Loucy (cell line): ENCODE measurements around the gene MGRN1.
A peak's percentile ranks its signal among the peaks of the same experiment; 100 is the strongest.

ENCODE experiments used
- H2AFZ ChIP-seq: fragments of 200-600 bp; sonication (generic); 2 replicates; pipeline ENCODE4 v1.6.0; 2016; ENCODE audit warnings: antibody characterized with exemption, mild to moderate bottlenecking, low read length, moderate library complexity
- H3F3A ChIP-seq: fragments of 200-600 bp; 2 replicates; pipeline ENCODE4 v1.6.0; 2016; ENCODE audit warnings: antibody characterized with exemption, low read depth, mild to moderate bottlenecking
- H3K27me3 ChIP-seq: fragments of 200-600 bp; sonication (generic); 2 replicates; pipeline ENCODE4 v1.6.1; 2014; ENCODE audit warnings: low read length, mild to moderate bottlenecking; ENCODE audit not compliant: insufficient read depth, poor library complexity, severe bottlenecking
- H3K36me3 ChIP-seq: fragments of 200-600 bp; sonication (generic); 2 replicates; pipeline ENCODE4 v1.6.1; 2016; ENCODE audit warnings: low read length; ENCODE audit not compliant: insufficient read depth
- H3K4me1 ChIP-seq: fragments of 200-600 bp; sonication (generic); 2 replicates; pipeline ENCODE4 v1.5.1; 2014; ENCODE audit warnings: low read length, mild to moderate bottlenecking; ENCODE audit not compliant: insufficient read depth, poor library complexity, severe bottlenecking
- H3K4me2 ChIP-seq: fragments of 200-600 bp; sonication (generic); 2 replicates; pipeline ENCODE4 v1.6.0; 2014; ENCODE audit warnings: antibody characterized with exemption, low read length, low read depth, mild to moderate bottlenecking; ENCODE audit not compliant: poor library complexity, severe bottlenecking
- H3K4me3 ChIP-seq: fragments of 200-600 bp; sonication (generic); 2 replicates; pipeline ENCODE4 v1.5.1; 2014; ENCODE audit warnings: low read length, mild to moderate bottlenecking, mixed read lengths; ENCODE audit not compliant: poor library complexity, severe bottlenecking
- H3K79me2 ChIP-seq: fragments of 200-600 bp; sonication (generic); 2 replicates; pipeline ENCODE4 v1.6.1; 2014; ENCODE audit warnings: low read length; ENCODE audit not compliant: insufficient read depth
- H3K9ac ChIP-seq: fragments of 200-600 bp; sonication (generic); 2 replicates; pipeline ENCODE4 v1.6.0; 2014; ENCODE audit warnings: mild to moderate bottlenecking, low read depth, low read length, moderate library complexity; ENCODE audit not compliant: poor library complexity, severe bottlenecking
- H3K9me2 ChIP-seq: fragments of 200-600 bp; sonication (generic); replicated peaks from 2 replicates; pipeline ENCODE4 v1.6.1; 2016; ENCODE audit warnings: low read depth, low read length, mixed read lengths
- H3K9me3 ChIP-seq: fragments of 200-600 bp; sonication (generic); 2 replicates; pipeline ENCODE4 v1.6.1; 2014; ENCODE audit warnings: mild to moderate bottlenecking, antibody characterized with exemption, low read length, low read depth; ENCODE audit not compliant: insufficient read depth
- H4K20me1 ChIP-seq: fragments of 200-600 bp; sonication (generic); 2 replicates; pipeline ENCODE4 v1.6.0; 2014; ENCODE audit warnings: antibody characterized with exemption, low read length, mild to moderate bottlenecking; ENCODE audit not compliant: insufficient read depth, poor library complexity, severe bottlenecking
- CTCF ChIP-seq: fragments of 200-600 bp; sonication (generic); conservative IDR thresholded peaks from 2 replicates; pipeline ENCODE4 v1.5.1; 2014; ENCODE audit warnings: mild to moderate bottlenecking, antibody characterized with exemption, low read length
- EZH2phosphoT487 ChIP-seq: fragments of 200-600 bp; IDR thresholded peaks from 2 replicates; pipeline ENCODE4 v1.6.1; 2018; ENCODE audit warnings: antibody characterized with exemption, mild to moderate bottlenecking, moderate library complexity, borderline replicate concordance

The MGRN1 gene

GRCh38 chr16:4617880-4618279 lies 6.7 kb upstream of the MGRN1 start:
- H3K79me2 ChIP-seq = peaks cover 17% of the 10 kb centered on the region
- H3K4me2 ChIP-seq = peak overlapping the region; percentile 16
- peak overlapping the region; percentile 76 for H3K9ac ChIP-seq
- H4K20me1 ChIP-seq = peaks cover 4% of the 10 kb centered on the region
- peaks cover 12% of the 10 kb centered on the region for H3K4me1 ChIP-seq
- H3K36me3 ChIP-seq = no peaks in the 10 kb centered on the region
- H3K9me3 ChIP-seq = no peaks in the 10 kb centered on the region
- TF ChIP-seq CTCF = no peak
- no peak for TF ChIP-seq EZH2phosphoT487
- H3F3A ChIP-seq = no peaks in the 10 kb centered on the region
- no peak overlapping the region for H3K4me3 ChIP-seq
- no peaks in the 10 kb centered on the region for H3K9me2 ChIP-seq
- no peak overlapping the region for H2AFZ ChIP-seq
- no peaks in the 10 kb centered on the region for H3K27me3 ChIP-seq

GRCh38 chr16:4618645-4619418 lies 5.8 kb upstream of the MGRN1 start:
- Histone ChIP-seq H3K9ac (no peak overlapping the region), H3K9me2 (no peaks in the 10 kb centered on the region), H3K4me2 (peak overlapping the region; percentile 16), H3K4me1 (peaks cover 10% of the 10 kb centered on the region), H3K36me3 (no peaks in the 10 kb centered on the region), H4K20me1 (no peaks in the 10 kb centered on the region), H3F3A (no peaks in the 10 kb centered on the region), H3K4me3 (no peak overlapping the region), H3K79me2 (peaks cover 8% of the 10 kb centered on the region), H3K9me3 (no peaks in the 10 kb centered on the region), H3K27me3 (no peaks in the 10 kb centered on the region), H2AFZ (no peak overlapping the region)
- no peak for TF ChIP-seq EZH2phosphoT487
- TF ChIP-seq CTCF = no peak

- Histone ChIP-seq H3K9me3 (no peaks in the 10 kb centered on the region), H3K4me1 (peaks cover 18% of the 10 kb centered on the region), H2AFZ (0 out of 2 replicates have a peak overlapping the region, but pooled peaks have one; percentile 80), H3K79me2 (peaks cover 34% of the 10 kb centered on the region), H3K4me2 (peak overlapping the region; percentile 29), H3K4me3 (no peak overlapping the region), H3K36me3 (no peaks in the 10 kb centered on the region), H3K27me3 (no peaks in the 10 kb centered on the region), H3F3A (no peaks in the 10 kb centered on the region), H3K9me2 (no peaks in the 10 kb centered on the region), H3K9ac (no peak overlapping the region), H4K20me1 (peaks cover 5% of the 10 kb centered on the region)
- no peak for TF ChIP-seq EZH2phosphoT487
- TF ChIP-seq CTCF = no peak
These were observed 1.0 kb upstream of the MGRN1 start for GRCh38 chr16:4623593-4623992.
